NT2/D1 (cell line): ENCODE measurements around the gene LSM10.

Experiments used
- SUZ12 ChIP-seq: IDR thresholded peaks from 2 replicates; pipeline ENCODE4 v1.6.1; 2011; ENCODE audit not compliant: insufficient read length, insufficient read depth; ENCODE audit errors: extremely low read depth
- YY1 ChIP-seq: IDR thresholded peaks from 2 replicates; pipeline ENCODE4 v1.6.1; 2011; ENCODE audit not compliant: insufficient read length, insufficient read depth
- ZNF274 ChIP-seq: IDR thresholded peaks from 2 replicates; pipeline ENCODE4 v1.6.1; 2011; ENCODE audit warnings: mild to moderate bottlenecking, low read depth, low read length

DNA sequence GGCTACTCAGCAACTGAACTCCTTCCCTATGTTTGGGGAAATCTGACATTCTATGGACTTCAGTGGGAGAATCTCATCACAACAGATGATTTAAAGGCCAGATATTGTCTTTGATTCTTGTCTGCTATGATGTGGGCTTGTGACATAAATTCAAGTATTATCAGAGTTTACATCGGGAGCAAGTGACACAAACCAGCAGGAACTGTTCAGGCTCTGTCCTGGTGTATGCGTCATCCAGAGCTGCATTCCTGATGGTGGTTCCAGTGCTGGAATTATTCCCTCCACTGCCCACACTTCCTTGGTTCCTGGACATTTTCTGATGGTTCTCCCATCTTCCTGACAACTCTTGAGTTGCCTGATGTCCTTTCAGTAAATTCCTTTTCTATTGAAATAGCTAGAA is 10.8 kb upstream of the LSM10 start:
- TF ChIP-seq YY1 (no peak), SUZ12 (no peak), ZNF274 (no peak)
